ENCODE results near the gene TRABD.

DNA sequence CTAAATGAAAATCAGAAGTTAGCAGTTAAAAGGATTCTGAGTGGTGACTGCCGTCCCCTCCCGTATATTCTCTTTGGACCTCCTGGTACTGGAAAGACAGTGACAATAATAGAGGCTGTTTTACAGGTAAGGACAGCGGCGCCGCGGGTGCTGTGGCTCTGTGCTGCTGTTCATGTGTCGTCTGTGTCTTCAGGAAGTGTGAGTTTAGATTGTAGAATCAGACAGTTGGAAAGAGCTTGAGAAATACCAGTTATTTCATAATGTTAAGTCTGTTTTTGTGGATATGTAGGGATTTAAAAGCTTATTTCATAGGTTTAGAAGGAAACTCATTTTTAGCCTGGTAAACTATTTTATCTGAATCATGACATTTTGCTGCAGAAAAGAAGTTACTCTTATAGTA lies 42.6 kb upstream of the TRABD start:
- TF ChIP-seq CTCF (IDR thresholded peaks at IDR 0.05 in 4 of 5, conservative IDR thresholded peaks at IDR 0.05 in 1 of 5): no peak
- no peak for TF ChIP-seq POLR2A (IDR thresholded peaks at IDR 0.05)

Measured in gastrocnemius medialis (tissue), 4 donors.